ENCODE results near the gene CACHD1.

The CACHD1 gene

DNA sequence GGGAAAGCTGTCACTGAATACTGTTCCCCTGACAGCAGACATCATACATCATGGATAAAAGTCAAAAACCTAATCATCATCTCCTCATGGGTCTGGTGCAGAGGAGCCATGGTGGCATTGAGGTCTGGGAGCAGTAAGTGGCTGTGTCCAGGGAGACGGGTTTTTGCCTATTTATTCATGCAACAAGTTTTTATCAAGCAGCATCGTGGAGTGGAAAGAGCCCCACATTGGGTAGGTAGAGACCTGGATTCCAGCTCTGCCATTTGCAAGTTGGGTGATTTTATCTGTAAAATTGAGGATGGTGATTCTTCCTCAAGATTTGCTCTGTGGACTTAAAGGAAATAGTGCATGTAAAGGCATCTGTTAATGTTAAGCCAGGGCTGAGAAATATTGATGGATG is 4.2 kb downstream of the CACHD1 start:
- no peak for DNase-seq

- DNase-seq = peak; percentile 67
Measured at GRCh38 chr1:64474665-64475439, 4.9 kb downstream of the CACHD1 start.

DNA sequence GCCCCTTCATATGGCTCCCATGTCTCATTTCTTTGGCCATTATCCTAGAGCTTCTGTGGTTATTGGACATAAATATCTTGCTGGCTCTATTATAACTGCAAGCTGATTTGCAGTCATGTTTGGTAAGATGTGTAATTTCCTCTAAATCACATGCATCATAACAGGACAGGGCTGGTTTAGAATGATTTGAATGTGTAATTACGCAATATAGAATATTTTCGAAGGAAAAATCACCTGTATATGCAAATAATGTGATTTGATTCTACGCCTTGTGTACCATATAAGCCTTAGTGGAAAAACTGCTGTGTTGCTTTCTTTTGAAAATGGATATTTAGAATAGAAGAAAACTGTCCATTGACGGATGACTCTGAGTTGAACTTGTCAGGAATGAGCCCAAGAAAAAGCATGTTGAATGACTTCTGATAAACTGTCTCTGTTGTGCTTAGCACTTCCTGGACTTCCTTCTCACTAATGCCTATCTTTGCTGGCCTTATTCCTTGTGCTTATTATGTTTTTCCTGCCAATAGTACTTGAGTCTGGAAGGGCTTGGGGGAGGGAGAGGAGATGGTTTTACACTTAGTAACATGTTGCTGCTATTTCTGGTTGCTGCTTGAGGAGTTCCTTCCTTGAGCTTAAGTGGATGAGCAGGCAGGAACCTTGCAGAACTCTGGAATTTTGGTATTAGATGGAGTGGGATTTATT is 6.5 kb downstream of the CACHD1 start:
- no peak for DNase-seq

DNA sequence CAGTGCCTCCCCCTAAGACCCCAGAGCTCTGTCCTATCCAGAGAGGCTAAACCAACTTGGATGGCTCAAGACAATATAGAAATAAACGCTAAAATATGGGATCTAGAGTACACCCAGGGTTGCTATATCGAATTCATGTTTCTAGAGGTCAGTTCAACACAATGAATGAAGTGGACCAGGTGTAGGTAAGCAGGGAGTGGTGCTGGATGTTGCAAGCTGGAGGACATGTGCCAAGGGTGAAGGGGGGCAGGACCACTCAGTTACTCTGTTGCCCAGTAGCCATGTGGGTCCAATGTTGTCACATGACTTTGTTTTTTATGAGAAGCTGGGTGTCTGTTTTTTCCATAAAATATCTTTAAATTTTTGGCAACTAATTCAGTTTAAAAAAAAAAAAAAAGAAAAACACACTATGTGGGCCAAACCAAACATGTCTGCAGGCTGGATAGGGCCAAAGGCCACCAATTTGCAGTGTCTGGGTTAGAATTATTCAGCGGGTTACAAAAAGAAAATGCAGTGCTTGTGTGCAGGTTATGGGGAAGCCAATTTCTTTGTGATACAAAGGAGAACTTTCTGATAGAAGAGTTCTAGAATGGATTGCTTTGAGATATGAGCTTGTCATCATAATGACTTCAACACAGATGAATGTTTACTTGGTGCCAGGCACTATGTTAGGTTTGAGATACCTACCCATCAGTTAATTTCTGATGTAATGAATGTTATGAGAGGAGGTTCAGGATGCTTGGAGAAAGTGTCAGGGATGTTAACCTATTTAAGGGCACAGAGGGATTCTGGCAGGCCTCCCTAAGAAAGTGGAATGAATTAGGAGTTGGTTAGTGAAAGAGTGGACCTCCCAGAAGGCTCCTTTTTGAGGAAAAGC is 8.9 kb downstream of the CACHD1 start:
- no peak for DNase-seq

DNA sequence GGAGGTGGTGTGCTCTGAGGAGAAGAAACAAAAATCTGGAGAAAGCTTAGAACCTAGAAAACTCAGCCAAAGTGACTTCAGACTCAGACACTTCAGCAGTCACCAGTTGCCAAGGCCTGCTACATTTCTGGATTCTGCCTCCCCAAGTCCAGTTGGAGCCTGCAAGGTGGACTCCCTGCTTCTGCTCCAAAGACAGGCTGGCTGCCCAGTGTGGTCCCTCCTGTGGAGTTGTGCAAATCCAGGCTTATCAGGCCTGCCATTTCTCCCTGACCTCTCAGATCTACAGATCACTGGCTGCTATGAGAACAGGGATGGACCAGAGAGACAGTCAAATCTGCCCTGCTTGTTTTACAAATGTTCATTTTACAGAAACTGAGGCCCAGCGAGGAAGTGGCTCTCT is 9.9 kb downstream of the CACHD1 start:
- DNase-seq = no peak

GRCh38 chr1:64480999-64481772 is 11.3 kb downstream of the CACHD1 start:
- DNase-seq = no peak

DNA sequence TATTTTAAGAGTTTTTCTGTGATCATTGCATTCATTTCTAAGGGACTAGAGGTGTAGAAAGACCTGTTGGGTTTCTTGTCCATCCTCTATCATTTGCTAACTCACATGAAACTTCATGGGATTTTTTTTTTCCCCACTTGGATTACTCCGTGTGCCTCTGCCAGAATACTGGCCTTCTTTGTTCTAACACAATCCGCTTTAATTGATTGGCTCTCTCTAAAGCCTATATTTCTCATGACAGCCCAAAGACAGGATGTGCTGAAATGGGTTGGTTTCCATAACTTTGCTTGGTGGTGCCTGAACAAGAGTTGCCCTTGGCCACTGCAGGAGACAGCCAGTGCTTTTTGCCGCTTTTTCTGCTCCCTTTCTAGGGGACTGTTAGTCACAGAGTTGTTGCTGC is 12.2 kb downstream of the CACHD1 start:
- DNase-seq = no peak

DNA sequence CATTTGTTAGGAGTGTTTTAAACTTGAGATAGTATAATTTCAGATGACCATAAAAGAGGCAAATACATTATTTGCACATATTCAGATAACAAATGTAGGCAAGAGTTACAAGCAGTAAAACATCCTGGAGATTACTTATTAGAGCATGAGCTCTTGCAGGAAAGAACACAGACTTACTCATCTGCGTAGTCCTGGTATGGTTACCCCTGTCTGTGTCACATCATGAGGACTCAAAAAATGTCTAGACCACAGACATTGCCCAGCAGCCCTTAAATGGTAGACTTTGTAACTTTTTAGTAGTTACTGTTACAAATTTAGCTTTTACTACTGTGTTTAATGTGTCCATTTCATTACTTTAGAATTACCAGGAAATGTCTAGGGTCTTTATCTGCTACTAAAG is 12.8 kb downstream of the CACHD1 start:
- DNase-seq = no peak

DNA sequence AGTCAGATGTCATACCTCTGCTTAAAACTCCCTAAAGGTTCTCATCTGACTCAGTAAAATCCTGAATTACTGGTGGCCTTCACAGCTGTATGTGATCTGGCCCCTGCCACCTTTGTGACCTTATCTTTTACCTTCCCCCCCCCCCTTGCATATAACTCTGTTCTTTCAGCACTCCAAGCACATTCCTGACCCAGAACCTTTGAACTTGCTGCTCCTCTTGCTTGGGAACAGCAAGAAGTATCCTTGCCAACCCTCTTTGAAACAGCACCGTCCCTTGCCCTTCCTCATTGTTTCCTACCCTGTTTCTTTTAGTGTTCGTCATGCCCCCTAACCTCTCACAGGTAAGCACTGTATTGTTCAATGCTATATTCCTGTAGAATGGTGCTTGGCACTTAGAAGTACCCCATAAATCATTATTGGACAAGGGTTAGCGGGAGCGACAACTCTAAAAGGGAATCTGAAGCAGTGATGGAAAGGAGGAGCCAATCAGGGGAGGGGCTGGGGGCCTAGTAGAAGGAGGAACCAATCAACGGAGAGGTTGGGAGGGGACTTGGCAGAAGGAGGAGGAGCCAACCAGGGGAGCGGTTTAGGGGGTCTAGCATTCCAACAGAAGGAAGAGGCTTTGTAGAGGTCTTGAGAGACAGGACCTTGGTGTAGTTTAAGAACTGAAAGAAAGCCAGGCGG is 13.9 kb downstream of the CACHD1 start:
- DNase-seq = no peak

DNA sequence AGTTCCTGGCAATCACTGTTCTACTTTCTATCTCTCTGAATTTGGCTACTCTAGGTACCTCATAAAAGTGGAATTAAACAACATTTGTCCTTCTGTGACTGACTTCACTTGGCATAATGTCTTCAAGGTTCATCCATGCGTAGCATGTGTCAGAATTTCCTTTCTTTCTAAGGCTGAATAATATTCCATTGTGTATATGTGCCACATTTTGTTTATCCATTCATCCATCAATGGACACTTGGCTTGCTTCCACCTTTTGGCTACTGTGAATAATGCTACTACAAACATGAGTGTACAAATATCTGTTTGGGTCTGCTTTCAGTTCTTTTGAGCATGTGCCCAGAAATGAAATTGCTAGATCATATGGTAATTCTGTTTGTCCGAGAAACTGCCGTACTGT is 14.7 kb downstream of the CACHD1 start:
- DNase-seq = no peak

DNA sequence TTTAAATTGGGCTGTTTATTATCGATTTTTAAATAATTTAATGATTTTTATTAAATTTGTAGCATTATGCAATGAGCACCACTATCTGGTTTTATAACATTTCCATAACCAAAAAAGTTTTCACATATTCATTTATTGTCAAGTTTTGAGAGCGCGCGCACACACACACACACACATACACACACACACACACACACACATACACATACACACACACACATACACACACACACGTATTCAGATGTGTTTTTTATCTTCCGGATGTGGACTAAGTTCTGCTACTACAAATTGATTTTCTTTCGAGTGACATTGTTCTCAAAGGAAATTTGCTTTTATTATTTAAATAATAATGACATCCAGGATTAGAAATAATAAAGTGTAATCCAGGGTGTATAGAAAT is 16.3 kb downstream of the CACHD1 start:
- DNase-seq = no peak

DNA sequence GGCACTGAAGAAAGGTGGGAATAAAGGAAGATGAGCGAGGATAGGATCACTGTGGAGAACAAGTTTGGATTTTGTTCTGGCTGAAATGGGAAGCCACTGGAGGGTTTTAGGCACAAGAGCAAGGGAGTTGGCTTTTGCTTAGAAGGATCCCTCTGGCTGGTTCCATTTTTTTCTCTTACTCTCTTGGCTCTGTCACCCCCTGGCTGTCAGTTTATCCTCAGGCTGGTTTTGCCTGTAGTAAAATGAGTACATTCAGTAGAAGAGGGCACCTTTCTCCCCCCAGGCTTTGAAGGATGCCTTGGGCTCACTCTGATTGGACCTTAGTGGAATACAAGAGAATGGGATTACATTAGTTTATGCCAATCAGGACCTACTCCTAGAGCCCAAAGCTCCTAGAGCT is 17.1 kb downstream of the CACHD1 start:
- no peak for DNase-seq

- DNase-seq = no peak
Measured at GRCh38 chr1:64488862-64489261, 18.9 kb downstream of the CACHD1 start.

GRCh38 chr1:64489707-64490106 is 19.8 kb downstream of the CACHD1 start:
- no peak for DNase-seq

DNA sequence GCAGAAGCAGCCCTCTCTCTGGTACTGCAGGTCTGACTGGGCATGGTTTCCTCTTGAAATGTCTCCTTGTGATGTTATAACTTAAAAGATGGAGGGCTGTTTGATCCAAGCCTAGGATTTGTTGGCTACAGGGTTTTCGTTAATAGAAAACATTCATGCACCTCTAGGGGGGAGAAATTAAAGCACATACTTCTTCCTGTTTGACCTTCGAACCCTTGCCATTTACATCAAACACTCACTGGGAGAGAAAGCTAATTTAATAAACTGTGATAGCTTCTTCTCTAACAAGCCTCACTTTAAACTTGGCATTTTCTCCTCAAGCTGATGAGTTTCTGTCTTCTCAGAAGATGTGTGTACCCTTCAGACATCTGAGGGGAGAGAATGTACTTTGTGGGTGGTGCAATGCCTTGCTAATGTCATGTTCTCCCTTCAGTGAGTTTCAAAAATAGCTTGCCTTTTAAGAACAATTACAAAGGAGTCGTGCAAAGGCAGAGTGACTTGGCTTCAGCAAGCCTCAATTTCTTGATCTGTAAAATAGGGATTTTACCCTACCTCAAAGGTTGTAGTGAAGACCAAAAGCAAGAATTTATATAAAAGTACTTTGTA is 20.4 kb downstream of the CACHD1 start:
- DNase-seq = no peak

GRCh38 chr1:64492424-64492823 is 22.5 kb downstream of the CACHD1 start:
- no peak for DNase-seq

GRCh38 chr1:64493831-64494230 is 23.9 kb downstream of the CACHD1 start:
- no peak for DNase-seq

DNA sequence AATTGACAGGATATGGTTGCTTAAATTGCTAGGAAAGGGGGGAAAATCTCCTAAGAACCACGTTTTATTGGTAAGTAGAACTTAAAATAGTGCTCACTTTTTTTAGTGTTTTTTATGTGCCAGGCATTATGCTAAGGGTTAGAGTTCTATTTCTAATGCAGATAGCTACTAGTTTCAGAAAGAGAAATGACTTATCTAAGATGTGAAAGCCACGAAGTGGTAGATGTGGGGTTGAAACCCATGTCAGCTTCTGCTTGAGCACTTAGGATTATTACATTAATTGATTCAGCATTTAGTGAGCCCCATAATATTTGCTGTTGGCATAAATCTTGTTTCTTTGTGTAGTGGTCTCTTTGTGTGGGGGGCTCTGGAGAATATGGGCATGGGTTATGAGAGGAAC is 24.7 kb downstream of the CACHD1 start:
- no peak for DNase-seq

DNA sequence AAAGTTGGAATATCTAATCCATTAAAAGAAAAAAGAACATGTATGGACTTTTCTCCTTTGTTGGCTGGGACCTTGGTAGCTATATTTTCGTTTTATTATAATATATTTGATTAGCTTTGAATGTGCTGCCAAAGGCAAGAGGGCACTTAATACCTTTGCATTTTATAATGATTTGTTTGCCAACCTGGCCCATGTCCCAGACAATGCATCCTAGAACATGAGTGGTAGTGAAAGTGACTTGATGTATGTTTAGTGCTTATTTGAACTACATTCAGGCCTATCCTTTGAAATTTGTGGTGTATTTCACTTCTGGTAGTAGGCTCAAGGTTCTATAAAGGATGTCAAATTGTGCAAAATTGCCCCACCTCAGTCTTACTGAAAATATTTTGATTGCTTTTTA is 25.9 kb downstream of the CACHD1 start:
- no peak for DNase-seq

GRCh38 chr1:64496606-64497005 is 26.7 kb downstream of the CACHD1 start:
- DNase-seq = no peak

DNA sequence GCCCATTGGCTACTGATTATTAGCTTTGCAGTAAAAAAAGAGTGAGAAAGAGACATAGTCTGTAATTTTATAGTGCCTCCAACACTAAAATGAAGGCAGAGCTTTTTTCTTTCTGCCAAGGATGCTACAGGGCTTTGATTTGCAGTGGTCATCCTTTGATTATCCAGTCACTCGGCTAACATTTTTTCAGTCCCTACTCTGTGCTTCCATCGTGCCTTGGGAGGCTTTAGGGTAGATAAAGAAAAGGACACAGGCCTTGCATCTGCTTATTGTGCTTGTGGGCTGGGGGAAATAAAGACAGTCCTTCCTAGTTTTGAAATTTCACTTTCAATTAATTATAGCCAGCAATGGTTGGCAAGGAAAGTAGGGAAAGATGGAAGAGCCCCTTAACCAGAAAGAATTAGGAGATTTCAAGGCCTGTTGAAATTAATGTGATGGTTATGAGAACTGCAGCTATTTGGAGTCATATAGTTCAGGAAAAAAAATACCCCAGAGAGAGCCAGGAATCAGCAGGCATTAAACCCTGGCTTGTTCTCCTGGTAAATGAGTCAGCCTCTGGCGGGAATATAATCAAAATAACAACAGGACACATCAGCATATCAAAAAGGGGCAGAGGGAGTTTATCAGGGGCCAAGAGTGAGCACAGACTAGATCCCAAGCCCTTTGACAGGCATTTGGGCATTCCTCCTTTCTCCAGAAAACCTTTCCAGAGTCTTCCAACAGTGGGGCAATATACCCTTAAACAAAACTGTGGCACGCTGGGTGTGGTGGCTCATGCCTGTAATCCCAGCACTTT is 27.4 kb downstream of the CACHD1 start:
- DNase-seq = no peak
